ENCODE data around the gene ATP5PD.

DNA sequence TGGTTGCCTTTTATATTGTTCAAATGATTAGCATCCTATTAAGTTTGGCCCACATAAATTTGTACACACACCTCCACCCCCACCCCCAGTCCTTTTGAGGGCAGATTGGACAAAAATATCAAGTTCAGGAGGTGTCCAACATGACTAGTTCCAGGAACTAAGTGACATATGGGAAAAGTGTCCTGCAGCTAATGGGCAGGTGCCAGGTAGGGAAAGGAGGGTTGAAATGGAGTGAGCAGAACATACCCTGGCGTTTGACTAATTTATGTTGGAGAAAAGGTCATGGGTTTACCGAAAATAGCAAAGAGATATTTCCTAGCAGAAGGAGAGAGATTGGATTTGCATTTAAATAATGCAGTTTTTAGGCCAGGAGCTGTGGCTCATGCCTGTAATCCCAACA lies 5.2 kb upstream of the ATP5PD start:
- TF ChIP-seq, protein P1, sequence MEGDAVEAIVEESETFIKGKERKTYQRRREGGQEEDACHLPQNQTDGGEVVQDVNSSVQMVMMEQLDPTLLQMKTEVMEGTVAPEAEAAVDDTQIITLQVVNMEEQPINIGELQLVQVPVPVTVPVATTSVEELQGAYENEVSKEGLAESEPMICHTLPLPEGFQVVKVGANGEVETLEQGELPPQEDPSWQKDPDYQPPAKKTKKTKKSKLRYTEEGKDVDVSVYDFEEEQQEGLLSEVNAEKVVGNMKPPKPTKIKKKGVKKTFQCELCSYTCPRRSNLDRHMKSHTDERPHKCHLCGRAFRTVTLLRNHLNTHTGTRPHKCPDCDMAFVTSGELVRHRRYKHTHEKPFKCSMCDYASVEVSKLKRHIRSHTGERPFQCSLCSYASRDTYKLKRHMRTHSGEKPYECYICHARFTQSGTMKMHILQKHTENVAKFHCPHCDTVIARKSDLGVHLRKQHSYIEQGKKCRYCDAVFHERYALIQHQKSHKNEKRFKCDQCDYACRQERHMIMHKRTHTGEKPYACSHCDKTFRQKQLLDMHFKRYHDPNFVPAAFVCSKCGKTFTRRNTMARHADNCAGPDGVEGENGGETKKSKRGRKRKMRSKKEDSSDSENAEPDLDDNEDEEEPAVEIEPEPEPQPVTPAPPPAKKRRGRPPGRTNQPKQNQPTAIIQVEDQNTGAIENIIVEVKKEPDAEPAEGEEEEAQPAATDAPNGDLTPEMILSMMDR (IDR thresholded peaks at IDR 0.05; ENCODE audit: low read depth, low read length, poor library complexity, severe bottlenecking) = no peak
- TF ChIP-seq EZH2phosphoT487 (IDR thresholded peaks at IDR 0.05; ENCODE audit: borderline replicate concordance, low read length) = no peak

All from DOHH2 (cell line).